GM18505 (cell line): ENCODE data around the gene CIB4.

Experiments
- ATAC-seq: cut with Tn5 transposase; IDR thresholded peaks from one replicate; pipeline ENCODE4 v1.9.1; 2021; ENCODE audit not compliant: unreplicated experiment
- POLR2A ChIP-seq: IDR thresholded peaks from 4 replicates; pipeline ENCODE4 v1.6.1; 2011; ENCODE audit warnings: borderline replicate concordance; ENCODE audit not compliant: insufficient read depth, insufficient read length; ENCODE audit errors: extremely low read depth

CIB4 gene

DNA sequence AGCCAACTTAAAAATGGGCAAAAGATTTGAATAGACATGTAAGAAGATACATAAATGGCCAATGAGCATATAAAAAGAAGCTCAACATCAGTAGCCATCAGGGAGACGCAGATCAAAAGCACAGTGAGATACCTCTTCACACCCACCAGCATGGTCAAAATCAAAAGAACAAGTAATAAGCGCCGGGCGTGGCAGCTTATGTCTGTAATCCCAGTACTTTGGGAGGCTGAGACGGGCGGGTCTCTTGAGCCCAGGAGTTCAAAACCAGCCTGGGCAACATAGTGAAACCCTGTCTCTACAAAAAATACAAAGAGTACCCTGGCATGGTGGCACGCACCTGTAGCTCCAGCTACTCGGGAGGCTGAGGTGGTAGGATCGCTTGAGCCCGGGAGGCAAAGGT lies 4.6 kb upstream of the CIB4 start:
- TF ChIP-seq POLR2A = no peak
- ATAC-seq = no peak

DNA sequence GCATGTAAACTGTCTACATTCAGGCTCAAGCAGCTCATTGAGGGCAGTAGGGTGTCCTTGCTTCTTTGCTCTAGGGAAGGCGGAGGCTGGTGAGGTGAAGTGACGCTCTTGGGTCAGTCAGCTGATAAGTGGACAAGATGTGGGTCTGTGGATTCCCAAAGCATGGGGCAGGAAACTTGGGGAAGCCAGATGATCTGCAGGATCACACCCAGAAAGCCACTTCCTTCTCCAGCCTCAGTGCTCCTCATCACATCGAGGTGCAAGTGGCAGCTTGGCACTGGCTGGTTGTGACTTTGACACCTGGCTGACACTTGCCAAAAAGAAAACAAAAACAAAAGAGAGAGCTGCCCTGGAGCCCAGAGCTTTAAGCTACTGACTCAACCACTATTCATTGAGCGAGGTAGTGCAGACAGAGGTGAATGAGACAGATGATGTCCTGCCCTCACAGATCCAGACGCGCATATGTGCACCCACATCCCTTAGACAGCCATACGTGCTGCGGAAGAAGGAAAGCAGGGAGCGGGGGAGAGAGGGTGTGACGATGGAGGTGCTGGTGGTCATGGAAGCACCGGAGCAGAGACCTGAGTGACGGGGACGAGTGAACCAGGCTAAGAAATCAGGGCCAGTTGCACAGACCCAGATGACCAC lies 3.1 kb upstream of the CIB4 start:
- no peak for ATAC-seq
- no peak for TF ChIP-seq POLR2A

DNA sequence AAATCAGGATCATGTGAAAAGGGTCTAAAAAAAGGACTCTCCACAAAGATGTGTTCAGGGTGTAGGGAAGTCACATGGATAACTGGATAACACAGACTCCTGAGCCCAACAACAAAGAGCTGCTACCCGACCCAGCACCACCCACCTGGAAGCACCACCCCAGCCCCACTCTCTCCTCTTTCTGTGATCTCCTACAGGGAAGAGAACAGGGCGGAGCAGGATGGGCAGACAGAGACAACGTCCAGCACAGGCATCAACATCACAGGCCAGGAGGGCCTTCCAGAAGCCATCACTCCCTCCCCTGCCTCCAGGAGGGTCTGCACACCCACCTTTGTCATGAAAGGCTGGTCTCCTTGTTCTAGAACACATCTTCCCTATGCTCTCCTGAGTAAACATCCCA lies 1.3 kb upstream of the CIB4 start:
- no peak for ATAC-seq
- no peak for TF ChIP-seq POLR2A

DNA sequence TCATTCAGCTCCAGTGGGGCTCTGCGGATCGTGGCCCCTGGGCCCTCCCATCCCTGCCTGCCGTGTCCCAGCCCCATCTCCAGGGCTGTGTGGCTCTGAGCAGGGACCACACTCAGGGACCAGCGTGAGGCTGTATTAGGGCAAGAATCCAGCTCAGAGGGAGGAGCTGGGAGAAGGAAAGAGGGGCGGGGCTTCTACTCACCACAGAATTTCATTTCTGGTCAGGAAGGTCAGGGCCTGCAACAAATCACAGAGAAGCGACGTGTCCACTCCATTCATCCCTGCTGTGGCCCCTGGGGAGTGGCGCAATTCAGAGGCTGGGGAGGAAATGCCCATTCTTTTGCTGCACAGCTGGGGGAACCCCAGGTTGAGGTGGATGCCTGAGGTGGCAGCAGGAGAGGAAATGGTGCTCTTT lies 828 bp downstream of the CIB4 start:
- no peak for ATAC-seq
- TF ChIP-seq POLR2A = no peak

DNA sequence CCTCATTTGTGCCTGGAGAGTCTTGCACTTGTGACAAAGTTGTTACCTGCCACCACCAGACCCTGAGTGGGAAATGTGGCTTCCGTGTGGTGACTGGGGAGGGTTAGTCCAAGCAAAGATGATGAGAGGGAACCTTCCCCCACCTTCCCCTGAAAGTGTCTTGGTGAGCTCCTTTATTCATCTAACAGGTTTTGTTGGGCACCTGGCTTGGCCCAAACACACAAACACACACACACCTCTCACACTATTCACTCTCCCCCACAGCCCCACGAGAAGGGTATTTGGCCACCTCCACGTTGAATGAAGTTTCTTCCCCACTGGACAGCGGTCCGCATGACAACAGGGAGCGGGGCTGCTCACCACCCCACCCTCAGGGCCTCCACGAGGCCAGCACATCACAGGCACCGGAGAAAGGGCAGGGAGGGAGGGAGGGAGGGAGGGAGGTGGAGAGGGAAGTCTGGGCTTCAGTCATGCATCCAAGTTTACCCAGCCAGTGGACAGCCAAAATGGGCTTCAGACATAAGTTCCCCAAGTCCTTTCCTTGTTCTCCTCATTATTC lies 1.4 kb downstream of the CIB4 start:
- TF ChIP-seq POLR2A = no peak
- no peak for ATAC-seq

DNA sequence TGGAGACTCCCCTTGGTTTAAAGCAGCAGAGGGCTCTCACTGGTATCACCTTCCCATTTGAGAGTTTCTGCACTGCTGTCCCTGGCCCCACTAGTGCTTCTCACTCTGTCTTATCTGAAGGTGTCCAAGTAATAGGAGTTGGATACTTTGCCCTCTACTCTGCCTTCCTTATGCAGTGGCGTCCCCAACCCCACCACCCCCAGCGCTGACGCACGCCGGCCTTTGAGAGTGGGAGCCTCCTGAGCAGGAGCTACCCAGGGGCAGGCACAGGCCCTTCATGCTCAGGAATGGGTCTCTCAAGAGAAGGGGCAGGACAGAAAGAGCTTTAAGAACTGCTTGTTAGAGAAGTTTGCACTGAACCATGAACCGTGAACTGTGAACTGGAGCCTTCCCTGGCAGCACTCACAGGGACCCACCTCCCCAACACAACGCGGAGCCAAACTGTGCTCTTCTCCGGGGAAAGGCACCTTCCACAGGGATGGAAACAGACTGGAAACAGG lies 3.3 kb downstream of the CIB4 start:
- no peak for TF ChIP-seq POLR2A
- no peak for ATAC-seq

DNA sequence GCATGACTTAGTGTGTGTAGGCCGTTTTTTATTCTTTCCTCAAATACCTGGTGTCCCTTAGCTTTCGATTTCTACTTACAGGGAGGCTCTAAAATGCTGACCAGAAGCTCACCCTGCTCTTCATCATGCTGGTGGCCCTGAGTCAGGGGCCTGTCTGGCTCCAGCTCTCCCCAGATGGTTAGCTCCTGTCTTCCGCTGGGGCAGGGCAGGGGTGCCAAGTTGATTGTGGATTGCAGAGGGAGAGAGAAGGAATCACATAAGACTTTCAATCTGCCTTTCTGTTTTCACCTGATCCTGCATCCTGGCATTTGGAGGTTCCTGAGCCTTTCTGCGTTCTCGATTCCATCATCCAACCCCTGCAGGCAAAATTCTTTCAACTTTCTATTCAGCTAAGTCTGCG lies 4.2 kb downstream of the CIB4 start:
- ATAC-seq = no peak
- TF ChIP-seq POLR2A = no peak

DNA sequence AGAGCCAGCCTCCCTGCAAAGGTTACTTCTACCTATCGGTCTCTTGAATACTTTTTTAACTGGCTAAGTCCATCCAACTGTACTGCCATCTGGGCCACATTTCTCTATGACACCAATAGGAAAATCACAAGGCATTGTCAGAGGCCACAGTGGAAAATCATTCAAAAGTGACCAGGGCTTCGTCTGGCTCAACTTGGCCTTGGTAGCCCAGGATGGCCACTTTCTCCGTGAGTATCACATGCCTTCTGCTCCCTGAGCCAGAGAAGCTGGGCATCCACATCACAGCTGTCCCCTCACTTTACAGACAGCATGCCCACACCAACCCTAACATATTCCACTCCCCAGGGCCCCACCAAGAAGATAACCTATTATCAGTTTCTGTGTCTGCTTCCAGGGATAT lies 5.8 kb downstream of the CIB4 start:
- ATAC-seq = no peak
- no peak for TF ChIP-seq POLR2A

DNA sequence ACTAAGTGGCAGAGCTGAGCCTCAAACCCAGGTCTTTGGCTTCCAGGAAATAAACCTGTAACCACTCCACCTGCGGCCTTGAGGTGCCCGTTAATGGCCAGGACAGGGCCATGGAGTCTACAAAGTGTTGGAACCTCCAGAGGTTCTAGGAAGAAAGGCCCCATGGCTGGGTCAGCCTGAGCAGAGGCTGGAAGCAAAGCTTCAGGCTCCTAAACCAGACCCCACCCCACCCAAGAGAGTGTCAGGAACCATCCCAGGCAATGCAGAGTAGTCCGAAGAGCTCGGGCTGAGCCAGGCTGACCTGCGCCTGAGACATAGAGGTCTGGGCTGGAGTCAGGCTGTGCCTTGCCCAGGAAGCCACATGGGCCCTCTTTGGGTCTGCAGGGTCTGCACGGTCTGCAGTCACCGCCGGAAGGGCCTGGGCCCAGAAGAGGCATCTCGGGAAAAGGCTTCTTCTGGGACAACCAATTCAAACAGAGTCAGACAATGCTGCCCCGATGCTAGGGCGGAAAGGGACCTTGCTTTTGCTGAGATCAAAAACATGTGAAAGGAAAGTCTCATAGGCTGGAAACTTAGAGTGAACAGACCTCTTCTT lies 6.4 kb downstream of the CIB4 start:
- no peak for TF ChIP-seq POLR2A
- ATAC-seq = no peak

DNA sequence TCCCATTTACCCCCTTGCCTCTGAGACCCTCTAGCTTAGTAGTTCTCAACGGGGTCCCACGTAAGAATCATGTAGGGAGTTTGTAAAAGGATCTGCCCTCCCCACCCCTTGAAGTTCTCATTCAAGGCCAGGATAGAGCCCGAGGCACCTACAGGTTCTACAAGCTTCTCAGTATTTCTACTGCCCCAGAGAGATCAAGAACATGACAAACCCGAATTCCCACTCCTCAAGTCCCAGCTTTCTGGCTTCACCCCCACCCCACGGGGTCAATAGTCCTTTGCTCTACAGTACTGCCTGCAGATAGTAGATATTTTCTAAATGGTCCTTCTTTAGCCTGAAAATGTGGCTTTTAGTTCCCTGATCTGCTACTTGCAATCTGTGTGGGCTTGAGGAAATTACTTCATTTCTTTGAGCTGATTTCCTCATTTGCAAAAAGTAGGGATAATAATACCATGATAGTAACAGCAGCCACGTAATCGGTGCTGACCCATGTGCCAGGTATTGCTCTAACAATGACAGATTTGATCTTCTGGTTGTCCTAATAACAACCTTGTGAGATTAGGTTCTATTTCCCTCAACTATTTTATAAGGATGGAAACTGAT lies 7.1 kb downstream of the CIB4 start:
- ATAC-seq = no peak
- TF ChIP-seq POLR2A = no peak

DNA sequence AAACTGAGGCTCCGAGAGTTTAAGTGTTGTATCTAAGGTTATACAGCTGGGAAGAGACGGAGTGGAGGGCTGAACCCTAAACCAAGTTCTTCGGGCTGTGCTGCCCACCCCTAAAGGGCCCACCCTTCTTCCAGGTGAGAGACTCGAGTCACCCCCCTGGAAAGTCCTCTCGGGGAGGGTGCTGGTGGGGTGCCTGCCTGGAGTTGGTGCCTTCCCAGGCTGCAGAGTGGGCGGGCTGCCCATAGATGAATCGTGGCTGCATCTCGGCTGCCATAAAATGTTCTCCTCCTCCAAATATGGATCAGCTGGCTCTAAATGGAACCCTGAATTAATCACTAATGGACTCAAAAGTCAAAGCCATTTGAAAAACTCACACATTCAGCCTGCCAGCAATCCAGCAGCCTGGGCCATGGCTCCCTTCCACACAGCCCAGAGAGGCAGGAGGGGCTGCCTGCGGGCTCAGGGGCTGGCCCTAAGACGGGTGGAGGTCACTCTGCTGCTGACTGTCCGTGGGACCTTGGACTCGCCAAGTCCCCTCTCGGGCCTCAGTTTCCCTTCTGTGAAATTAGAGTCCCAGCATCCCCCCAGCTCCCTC lies 7.7 kb downstream of the CIB4 start:
- ATAC-seq = no peak

DNA sequence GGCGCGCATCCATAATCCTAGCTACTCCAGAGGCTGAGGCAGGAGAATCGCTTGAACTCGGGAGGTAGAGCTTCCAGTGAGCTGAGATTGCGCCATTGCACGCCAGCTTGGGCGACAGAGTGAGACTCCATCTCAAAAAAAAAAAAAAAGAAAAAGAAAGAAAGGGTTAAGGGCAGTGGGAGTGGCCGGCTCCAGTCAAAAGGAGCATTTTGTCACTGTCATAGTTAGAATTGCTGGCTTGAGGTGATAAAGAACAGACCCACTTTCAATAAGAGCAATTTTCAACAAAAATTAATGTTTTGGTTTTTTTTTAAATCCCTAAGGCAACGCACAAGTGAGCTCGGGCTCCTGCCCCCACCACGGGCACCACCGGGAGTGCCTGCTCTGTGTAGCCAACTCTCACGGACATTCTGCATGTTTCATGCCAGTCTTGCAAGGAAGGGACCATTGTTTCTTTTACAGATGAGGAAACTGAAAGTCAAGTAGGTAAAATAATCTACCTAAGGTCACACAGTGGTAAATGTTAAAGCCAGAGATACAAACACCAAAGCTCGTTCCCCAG lies 8.5 kb downstream of the CIB4 start:
- TF ChIP-seq POLR2A = no peak
- ATAC-seq = no peak

More for the DNA sequence above, 7.7 kb downstream of the CIB4 start:
- no peak for TF ChIP-seq POLR2A
